H7 (cell line): ENCODE data around the gene RACGAP1. TPM values are rescaled to one million over a fixed set of nuclear protein-coding genes. Genes with fewer than 3 reads are reported as not detected.

ENCODE experiments used
- DNase-seq: peaks from one replicate; pipeline ENCODE4 v3.0.0; 2012
- H3K27me3 ChIP-seq: 2 replicates; pipeline ENCODE4 v1.6.0; 2011; ENCODE audit warnings: mild to moderate bottlenecking, low read length; ENCODE audit not compliant: control insufficient read depth, insufficient read depth
- H3K36me3 ChIP-seq: replicated peaks from 2 replicates; pipeline ENCODE4 v1.5.1; 2011; ENCODE audit warnings: low read length; ENCODE audit not compliant: control insufficient read depth, insufficient read depth
- H3K4me3 ChIP-seq: 2 replicates; pipeline ENCODE4 v1.5.1; 2011; ENCODE audit warnings: low read depth, mild to moderate bottlenecking, control low read depth, low read length, moderate library complexity; ENCODE audit not compliant: insufficient read depth
- total RNA-seq: library from RNA; depleted of rRNA; stranded (reverse); fragments of >200 nt; shearing (Covaris generic); gene quantifications from 2 replicates; pipeline ENCODE4 v1.2.3, GENCODE V29; 2014

Gene RACGAP1
- total RNA-seq, 1 experiment from 2014 or later = 80.6 TPM

DNA sequence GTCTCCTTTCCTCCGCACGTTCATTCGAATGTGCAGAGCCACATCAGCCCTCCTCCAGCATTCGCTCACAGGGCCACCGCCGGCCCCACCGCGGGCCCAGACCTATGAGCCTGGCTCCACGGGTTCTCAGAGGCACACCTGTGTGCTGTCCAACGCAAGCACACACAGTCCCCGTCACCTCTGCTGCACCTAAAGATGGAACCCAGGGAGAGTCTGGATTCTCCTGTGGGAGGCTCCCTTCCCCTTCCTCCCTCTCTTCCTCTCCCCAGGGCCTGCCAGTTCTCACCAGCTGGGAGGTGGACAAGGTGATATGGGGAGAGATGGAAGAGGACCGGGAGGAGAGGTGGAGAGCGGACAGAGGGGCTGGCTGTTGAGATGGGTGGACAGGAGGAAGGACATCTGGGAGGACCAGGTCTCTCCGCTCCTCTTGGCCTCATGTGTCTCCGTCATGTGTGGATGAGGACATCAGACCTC, 57.5 kb downstream of the RACGAP1 start:
- DNase-seq = no peak
- Histone ChIP-seq H3K27me3 (peaks cover 14% of the 10 kb centered on the region), H3K4me3 (peak overlapping the region; percentile 35; the same call in 1 of the 2 replicates)

DNA sequence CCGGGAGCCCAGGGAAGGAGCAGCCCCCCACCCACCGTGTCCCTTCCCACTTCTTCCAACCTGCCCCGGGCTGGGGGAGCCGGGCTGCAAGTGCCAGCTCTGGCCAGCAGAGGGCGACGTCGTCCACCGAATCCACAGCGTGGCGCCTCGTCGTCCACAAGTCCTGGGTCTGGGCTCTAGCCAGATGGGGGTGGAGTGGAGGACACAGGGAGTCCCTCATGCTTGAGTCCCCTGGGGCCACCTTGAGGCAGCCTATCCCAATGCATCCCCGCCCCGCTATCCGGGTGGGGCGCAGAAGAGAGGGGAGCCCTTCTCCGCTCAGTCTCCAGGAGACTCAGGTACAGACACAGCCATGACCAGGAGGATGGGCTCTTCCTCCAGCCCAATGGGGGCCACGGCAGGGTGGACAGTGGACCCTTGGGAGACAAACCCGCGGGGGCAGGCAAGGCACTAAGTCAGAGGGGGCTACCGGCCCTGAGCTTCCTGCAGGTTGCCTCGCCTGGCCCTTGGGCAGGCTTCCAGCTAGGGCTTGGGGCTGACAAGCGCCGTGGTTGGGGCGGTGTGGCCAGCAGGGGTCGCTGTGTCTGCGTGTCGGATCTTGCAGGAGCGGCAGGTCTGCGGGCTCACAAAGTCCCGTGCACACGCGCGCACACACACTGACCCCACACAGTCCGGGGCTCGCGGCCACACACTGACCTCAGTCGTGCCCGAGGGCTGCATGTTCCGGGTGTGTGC, 58.1 kb downstream of the RACGAP1 start:
- no peaks in the 10 kb centered on the region for H3K36me3 ChIP-seq
- H3K27me3 ChIP-seq = peaks cover 20% of the 10 kb centered on the region
- peak overlapping the region; percentile 35 for H3K4me3 ChIP-seq
- DNase-seq = peak; percentile 97

More for the DNA sequence above, 57.5 kb downstream of the RACGAP1 start:
- H3K36me3 ChIP-seq = no peaks in the 10 kb centered on the region

DNA sequence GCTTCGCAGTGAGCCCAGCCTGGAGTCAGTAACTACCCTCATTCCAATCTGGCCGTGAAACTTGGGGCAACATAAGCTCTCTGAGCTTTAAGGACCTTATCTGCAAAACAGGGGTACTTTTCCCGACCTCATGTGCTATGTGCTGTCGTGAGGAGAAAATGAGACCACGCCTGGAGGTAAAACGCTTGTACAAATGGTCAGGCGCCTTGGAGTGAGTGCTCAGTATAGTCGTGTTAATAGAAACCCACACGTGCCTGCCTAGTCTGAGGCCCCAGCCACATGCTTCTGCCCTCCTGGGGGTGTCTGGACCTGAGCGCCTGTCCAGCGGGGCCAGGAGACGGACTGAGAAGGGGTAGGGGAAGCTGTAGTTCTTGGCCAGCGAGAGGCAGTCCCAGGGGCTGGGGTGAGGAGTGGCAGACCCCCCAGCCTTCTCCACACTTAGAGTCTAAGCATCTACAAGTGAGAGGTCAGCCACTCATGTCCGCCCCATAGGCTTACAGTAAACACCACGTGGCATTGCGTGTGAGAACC, 58.7 kb downstream of the RACGAP1 start:
- H3K27me3 ChIP-seq = peaks cover 24% of the 10 kb centered on the region
- no peak for DNase-seq
- no peaks in the 10 kb centered on the region for H3K36me3 ChIP-seq
- H3K4me3 ChIP-seq = no peak overlapping the region

DNA sequence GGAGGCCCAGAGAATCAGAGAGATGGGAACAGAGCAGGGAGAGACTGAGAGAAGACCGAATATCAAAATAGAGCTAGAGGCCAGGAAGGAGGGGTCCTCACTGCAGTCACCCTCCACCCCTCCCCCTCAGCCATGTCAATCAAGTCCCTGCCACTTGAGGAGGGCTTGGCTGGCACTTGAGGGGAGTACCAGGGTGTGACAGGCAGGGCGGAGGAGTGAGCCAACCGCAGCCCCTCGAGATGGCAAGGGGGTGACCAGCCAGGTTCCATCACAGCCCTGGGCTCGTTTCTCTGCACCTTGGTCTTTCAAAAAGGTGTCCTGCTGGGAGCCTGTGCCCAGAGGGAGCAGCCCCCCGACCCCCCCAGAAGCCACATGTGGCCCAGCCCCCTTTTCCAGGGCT, 59.5 kb downstream of the RACGAP1 start:
- Histone ChIP-seq H3K4me3 (no peak overlapping the region), H3K36me3 (no peaks in the 10 kb centered on the region), H3K27me3 (peaks cover 30% of the 10 kb centered on the region)
- DNase-seq = no peak

DNA sequence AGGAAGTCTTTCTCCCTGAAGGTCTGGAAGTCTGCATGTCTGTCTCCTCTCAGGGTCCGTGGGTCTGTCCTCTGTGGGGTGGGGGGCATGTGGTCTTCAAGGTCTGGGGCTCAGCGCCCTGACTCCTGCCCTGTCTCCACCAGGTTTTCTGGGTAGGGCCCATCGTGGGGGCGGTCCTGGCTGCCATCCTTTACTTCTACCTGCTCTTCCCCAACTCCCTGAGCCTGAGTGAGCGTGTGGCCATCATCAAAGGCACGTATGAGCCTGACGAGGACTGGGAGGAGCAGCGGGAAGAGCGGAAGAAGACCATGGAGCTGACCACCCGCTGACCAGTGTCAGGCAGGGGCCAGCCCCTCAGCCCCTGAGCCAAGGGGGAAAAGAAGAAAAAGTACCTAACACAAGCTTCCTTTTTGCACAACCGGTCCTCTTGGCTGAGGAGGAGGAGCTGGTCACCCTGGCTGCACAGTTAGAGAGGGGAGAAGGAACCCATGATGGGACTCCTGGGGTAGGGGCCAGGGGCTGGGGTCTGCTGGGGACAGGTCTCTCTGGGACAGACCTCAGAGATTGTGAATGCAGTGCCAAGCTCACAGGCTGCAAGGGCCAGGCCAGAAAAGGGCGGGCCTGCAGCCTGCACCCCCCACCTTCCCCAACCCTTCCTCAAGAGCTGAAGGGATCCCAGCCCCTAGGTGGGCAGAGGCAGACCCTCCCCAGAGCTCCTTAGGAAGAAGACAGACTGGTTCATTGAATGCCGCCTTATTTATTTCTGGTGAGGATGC, 60.3 kb downstream of the RACGAP1 start:
- peaks cover 38% of the 10 kb centered on the region for H3K27me3 ChIP-seq
- no peak overlapping the region for H3K4me3 ChIP-seq
- no peak for DNase-seq
- H3K36me3 ChIP-seq = no peaks in the 10 kb centered on the region

DNA sequence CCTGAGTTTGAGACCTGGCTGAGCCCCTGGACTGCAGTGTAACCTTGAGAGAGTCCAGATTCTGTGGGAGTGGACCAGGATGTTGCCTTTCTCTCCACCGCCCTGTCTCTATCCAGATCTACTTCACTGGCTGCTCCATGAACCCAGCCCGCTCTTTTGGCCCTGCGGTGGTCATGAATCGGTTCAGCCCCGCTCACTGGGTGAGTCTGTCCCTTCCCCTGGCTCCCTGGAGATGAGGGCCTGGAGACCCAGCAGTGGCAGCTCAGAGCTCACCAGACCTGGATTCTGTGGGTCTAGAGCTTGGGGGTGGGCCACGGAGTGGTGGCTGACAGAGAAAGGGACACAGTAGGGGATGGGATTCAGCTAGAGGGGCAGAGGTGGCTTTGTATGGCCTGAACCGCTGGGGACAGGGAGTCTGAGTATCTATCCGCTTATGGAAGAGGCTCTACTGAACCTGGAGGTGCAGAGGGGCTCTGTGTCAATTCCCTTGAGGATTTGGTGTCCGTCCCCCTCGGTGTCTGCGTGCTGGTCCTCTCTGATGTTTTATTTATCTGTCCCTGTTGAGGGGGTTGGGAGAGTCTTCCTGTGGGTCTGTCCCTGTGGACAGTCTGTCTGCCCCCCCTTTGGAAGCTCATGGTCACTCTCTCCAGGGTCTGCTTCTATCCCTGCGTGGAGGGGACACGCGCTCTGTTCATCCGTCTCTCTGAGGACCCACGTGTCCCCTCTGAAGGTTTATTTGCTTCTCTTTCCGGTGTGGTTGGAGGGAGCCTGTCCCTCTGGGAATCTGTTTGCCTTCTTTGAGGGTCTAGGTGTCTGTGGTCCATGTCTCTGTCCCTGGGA, 61.1 kb downstream of the RACGAP1 start:
- peaks cover 42% of the 10 kb centered on the region for H3K27me3 ChIP-seq
- no peak for DNase-seq

DNA sequence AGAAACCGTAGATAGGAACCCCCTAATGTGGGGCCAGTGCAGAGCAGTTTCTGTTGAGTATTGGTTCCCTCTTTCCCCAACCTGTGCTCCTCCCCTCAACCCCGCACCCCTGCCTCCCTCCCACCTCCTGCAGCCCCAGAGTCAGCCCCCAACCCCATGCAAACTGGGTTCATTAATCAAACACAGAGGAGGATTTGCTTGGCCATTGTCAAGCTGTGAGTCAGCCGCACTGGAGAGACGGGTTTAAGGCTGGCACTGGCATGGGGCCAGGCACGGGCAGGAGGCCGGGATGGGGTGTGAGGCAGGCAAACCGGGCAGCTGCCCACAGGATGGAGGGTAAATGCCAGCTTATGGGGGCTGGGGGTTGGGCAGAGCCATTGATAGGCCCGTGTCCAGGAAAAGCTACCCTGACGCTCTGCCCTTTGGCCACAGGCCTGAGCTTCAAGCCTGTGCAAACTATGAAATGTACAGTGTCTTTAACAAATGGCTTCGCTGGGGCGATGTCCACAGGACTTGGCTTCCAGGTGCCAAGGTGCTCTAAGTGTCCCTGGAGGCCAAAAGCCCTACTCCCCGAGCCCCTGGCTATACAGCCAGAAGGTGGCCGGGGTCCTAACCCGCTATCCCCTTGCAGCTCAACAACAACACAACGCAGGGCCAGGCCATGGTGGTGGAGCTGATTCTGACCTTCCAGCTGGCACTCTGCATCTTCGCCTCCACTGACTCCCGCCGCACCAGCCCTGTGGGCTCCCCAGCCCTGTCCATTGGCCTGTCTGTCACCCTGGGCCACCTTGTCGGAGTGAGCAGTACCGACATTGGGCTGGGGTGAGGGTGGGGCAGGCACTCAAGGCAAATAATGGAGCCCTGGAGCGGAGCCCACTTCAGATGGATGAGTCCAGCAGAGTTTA, 62.2 kb downstream of the RACGAP1 start:
- Histone ChIP-seq H3K27me3 (peaks cover 42% of the 10 kb centered on the region), H3K4me3 (no peak overlapping the region), H3K36me3 (no peaks in the 10 kb centered on the region)
- peak; percentile 67 for DNase-seq

More for the DNA sequence above, 61.1 kb downstream of the RACGAP1 start:
- Histone ChIP-seq H3K36me3 (no peaks in the 10 kb centered on the region), H3K4me3 (no peak overlapping the region)

DNA sequence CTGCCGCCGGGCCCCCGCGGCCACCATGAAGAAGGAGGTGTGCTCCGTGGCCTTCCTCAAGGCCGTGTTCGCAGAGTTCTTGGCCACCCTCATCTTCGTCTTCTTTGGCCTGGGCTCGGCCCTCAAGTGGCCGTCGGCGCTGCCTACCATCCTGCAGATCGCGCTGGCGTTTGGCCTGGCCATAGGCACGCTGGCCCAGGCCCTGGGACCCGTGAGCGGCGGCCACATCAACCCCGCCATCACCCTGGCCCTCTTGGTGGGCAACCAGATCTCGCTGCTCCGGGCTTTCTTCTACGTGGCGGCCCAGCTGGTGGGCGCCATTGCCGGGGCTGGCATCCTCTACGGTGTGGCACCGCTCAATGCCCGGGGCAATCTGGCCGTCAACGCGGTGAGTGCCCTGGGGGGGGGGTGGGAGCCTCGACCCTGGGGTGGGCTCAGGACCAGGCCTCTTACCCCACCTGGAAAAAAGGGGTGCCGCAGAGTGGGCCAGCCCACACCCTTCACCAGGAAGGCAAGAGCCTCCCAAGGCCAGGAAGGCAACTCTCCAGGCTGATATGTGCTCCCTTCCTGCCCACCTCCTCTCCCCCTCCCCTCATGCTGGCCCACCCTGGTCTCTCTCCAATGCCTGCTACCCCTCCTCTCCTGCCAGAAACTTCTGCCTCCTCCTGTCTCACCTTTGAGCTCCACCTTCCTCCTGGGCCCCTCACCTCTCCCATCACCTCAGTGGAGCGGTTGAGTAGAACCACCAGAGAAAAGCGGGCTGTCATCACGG, 63.1 kb downstream of the RACGAP1 start:
- Histone ChIP-seq H3K27me3 (peaks cover 37% of the 10 kb centered on the region), H3K4me3 (peak overlapping the region; percentile 21; the same call in 1 of the 2 replicates), H3K36me3 (no peaks in the 10 kb centered on the region)
- DNase-seq = peak; percentile 73

DNA sequence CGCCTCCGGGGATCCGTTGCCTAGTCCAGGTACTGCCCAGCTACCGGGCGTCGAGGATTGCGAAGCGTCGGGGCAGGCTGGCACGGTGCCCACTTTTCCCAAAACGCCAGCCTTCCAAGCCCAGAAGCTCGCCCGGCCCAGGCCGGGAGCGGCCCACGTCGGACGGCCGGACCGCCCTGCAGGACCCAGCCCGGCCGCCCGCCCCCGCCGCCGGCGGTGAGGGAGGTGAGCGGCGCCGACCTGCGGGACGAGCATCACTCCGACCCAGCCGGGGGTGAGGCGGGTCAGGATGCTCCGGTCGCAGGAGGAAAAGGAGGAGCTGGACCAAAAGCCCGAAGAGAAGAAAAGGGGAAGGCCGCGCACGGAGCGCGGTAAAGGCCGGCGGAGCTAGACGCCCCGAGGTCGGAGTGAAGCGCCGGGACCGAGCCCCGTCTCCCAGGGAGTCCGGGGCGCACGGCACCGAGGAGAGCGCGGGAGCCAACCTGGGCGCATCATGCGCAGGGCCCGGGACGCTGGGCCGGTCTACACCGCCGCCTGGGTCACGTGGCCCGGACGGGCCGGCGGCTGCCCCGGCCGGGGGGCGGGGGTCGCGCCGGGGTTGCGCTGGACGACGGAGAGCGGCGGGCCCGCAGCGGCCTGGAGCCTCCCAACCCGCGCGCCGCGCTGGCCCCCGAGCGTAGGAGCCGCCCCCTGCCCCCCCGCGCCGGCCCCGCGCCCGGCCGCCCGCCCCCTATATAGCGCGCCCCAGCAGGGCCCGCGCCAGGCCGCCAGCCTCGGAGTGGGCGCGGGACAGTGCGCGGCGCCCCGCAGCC, 64.0 kb downstream of the RACGAP1 start, which contains the start of gene AQP5:
AQP5 (plus strand) TSS at position 762 of the 812 bp plus-strand sequence. CDS start 146 bp downstream, outside the sequence.
- H3K36me3 ChIP-seq = no peaks in the 10 kb centered on the region
- H3K27me3 ChIP-seq = peaks cover 41% of the 10 kb centered on the region
- DNase-seq = peak; percentile 93
- peak within 1 kb of the TSS; percentile 51 for H3K4me3 ChIP-seq

DNA sequence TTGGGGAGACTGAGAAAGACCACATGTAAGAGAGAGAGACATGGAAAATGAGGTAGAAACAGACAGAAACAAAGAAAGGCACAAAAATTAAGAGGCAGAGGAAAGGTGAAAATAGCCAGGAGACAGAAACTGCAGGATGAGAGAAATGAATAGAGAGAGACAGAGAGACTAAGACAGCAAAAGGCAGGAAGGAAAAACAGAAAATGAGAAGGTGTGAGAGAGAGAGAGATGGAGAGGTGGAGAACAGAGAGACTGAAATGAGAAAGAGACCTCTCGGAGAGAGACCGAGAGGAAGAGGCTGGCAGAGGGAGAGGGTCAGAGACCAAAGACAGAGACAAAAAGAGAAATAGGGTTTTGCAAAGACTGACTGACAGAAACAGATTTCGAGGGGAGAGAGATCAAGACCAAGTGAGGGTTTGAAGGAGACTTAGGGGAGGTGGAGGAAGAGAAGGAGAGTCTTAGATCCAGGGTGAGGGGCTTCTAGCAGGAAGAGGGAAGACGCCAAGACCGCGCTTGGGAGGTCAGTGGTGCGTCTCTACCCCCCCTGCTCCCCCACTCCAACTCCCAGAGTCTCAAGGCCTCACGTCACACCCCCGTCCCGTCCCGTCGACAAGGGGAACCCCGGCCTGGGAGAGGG, 64.7 kb downstream of the RACGAP1 start:
- no peak overlapping the region; the same call in 1 of the 2 replicates for H3K4me3 ChIP-seq
- peak; percentile 79 for DNase-seq
- peaks cover 41% of the 10 kb centered on the region for H3K27me3 ChIP-seq
- no peaks in the 10 kb centered on the region for H3K36me3 ChIP-seq

DNA sequence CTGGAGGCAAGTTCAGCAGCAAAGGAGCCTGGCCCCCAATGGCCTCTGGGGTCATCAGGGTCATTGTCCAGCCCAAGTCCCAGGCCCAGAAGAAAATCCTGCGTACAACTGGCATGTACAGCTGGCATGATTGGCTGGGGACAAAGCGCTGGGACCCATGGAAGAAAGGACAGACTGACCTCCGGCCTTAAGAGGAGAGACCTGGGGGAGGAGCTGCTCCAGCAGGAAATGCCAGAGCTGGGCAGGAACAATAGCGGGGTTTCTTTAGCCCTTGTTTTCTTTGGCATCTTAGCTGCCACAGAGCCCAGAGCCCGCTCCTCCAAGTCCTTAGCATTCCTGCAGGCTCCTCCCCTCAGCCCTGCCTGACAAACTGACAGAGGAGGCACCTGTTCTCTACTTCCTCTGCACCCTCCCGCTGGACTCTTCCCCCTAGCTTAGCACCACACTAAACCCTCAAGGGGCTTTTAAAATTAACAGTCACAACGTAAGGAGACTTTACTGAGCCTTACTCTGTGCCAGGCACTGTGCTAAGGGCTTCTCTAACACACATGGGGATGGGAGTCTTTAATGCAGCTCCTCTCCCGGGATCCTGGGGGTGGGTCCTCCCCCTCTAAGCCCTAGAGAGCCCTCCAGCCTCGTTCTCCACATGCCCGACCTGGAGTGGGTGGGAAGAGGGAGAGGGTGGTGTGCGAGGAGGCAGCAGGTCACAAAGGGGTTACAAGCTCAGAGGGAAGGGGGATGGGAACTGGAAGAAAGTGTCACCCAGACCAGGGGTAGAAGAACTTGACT, 65.4 kb downstream of the RACGAP1 start:
- peak; percentile 88 for DNase-seq
- Histone ChIP-seq H3K27me3 (peaks cover 39% of the 10 kb centered on the region), H3K4me3 (no peak overlapping the region)

More for the DNA sequence above, 65.4 kb downstream of the RACGAP1 start:
- H3K36me3 ChIP-seq = no peaks in the 10 kb centered on the region
